HCT116 (cell line): ENCODE results near the gene FHOD1. TPM values are rescaled to one million over a fixed set of nuclear protein-coding genes. Genes with fewer than 3 reads are reported as not detected.

Experiments
- ATAC-seq: fragments of 200-7000 bp; cut with Tn5 transposase; 2 replicates; pipeline ENCODE4 v1.9.1; 2020; ENCODE audit warnings: mild to moderate bottlenecking, moderate library complexity
- BruUV-seq: library from RNA; stranded (reverse); fragments of 400-500 nt; replicated peaks from 2 replicates; lab custom pipeline; 2021; lab: Mats Ljungman, UMichigan
- CTCF ChIA-PET: fragments of 300-600 bp; sonication (Branson Sonifier 250); formaldehyde crosslinking; loops from one replicate; lab custom pipeline; 2021; ENCODE audit warnings: antibody characterized with exemption; lab: Charles Lee
- POLR2A ChIA-PET: fragments of 300-600, 350-600 bp; sonication (Branson Sonifier 250); formaldehyde crosslinking; loops from one replicate; lab custom pipeline; 2021; ENCODE audit warnings: antibody characterized with exemption; lab: Charles Lee
- RAD21 ChIA-PET, 2 experiments: fragments of 300-600 bp; sonication (Branson Sonifier 250); formaldehyde crosslinking; loops; one replicate each; lab custom pipeline; 2023; ENCODE audit warnings: low total read pairs in 2 of 2; ENCODE audit not compliant: uncharacterized antibody in 2 of 2, unreplicated experiment in 2 of 2, low non-redundant PET in 1 of 2; lab: Charles Lee
- DNase-seq: peaks from one replicate; pipeline ENCODE4 v3.0.0-alpha.2; 2010; ENCODE audit warnings: low read depth, low spot score
- H2AFZ ChIP-seq: fragments of 200-600 bp; shearing (Covaris generic), sonication (generic); 2 replicates; pipeline ENCODE4 v1.6.1; 2017; ENCODE audit warnings: low read depth, mixed run types, mixed read lengths, antibody characterized with exemption, low read length; ENCODE audit not compliant: poor library complexity, severe bottlenecking
- H3K27ac ChIP-seq: 2 replicates; pipeline ENCODE4 v1.5.1; 2012; ENCODE audit warnings: low read depth, low read length
- H3K27me3 ChIP-seq: fragments of 200-600 bp; sonication (generic); 2 replicates; pipeline ENCODE4 v1.6.1; 2016; ENCODE audit warnings: mixed run types, low read length, mixed read lengths; ENCODE audit not compliant: insufficient read depth
- H3K36me3 ChIP-seq, 2 experiments: fragments of 200-500 bp in 1 of 2; fragments of 200-600 bp in 1 of 2; sonication (Bioruptor generic) in 1 of 2; sonication (generic) in 1 of 2; 2 replicates each; pipeline versions ENCODE4 v1.5.1 to v1.6.1; 2014 to 2016; ENCODE audit warnings: low read length in 2 of 2, inconsistent platforms in 1 of 2, mixed read lengths in 1 of 2, mixed run types in 1 of 2; ENCODE audit not compliant: insufficient read depth in 2 of 2, control insufficient read depth in 1 of 2
- H3K4me1 ChIP-seq, 2 experiments: fragments of 200-600 bp in 1 of 2; sonication (generic) in 1 of 2; 2 replicates each; pipeline versions ENCODE4 v1.5.1 to v1.6.1; 2012 to 2017; ENCODE audit warnings: low read length in 2 of 2, inconsistent platforms in 1 of 2, mild to moderate bottlenecking in 1 of 2, mixed read lengths in 1 of 2, mixed run types in 1 of 2, moderate library complexity in 1 of 2; ENCODE audit not compliant: insufficient read depth in 2 of 2, control insufficient read depth in 1 of 2
- H3K4me2 ChIP-seq: fragments of 200-600 bp; sonication (generic); 2 replicates; pipeline ENCODE4 v1.6.1; 2017; ENCODE audit warnings: mixed run types, low read length, mixed read lengths
- H3K4me3 ChIP-seq, 2 experiments: fragments of 200-600 bp in 1 of 2; sonication (generic) in 1 of 2; replicated peaks in 1 of 2; 2 replicates each; pipeline ENCODE4 v1.5.1; 2011 to 2016; ENCODE audit warnings: low read length in 2 of 2, control low read depth in 1 of 2, low read depth in 1 of 2, mild to moderate bottlenecking in 1 of 2, mixed read lengths in 1 of 2, mixed run types in 1 of 2
- H3K79me2 ChIP-seq: fragments of 200-600 bp; sonication (generic); 2 replicates; pipeline ENCODE4 v1.6.1; 2017; ENCODE audit warnings: mild to moderate bottlenecking, mixed run types, low read length, moderate library complexity, mixed read lengths; ENCODE audit not compliant: insufficient read depth
- H3K9ac ChIP-seq: fragments of 200-600 bp; sonication (generic); 2 replicates; pipeline ENCODE4 v1.6.1; 2016; ENCODE audit warnings: low read length, mixed read lengths
- H3K9me2 ChIP-seq: fragments of 200-600 bp; sonication (generic), shearing (Covaris generic); 2 replicates; pipeline ENCODE4 v1.6.1; 2017; ENCODE audit warnings: mixed run types, mild to moderate bottlenecking, moderate library complexity; ENCODE audit not compliant: insufficient read depth
- H3K9me3 ChIP-seq, 2 experiments: fragments of 200-500 bp in 1 of 2; fragments of 200-600 bp in 1 of 2; sonication (Bioruptor generic) in 1 of 2; sonication (generic) in 1 of 2; 2 replicates each; pipeline ENCODE4 v1.6.1; 2014 to 2017; ENCODE audit warnings: low read length in 2 of 2, mixed read lengths in 2 of 2, inconsistent platforms in 1 of 2, low read depth in 1 of 2, mild to moderate bottlenecking in 1 of 2, mixed run types in 1 of 2, moderate library complexity in 1 of 2; ENCODE audit not compliant: control insufficient read depth in 1 of 2, insufficient read depth in 1 of 2
- H4K20me1 ChIP-seq: fragments of 200-600 bp; sonication (generic), shearing (Covaris generic); 2 replicates; pipeline ENCODE4 v1.6.1; 2017; ENCODE audit warnings: mixed run types, mild to moderate bottlenecking, moderate library complexity; ENCODE audit not compliant: insufficient read depth
- CBX3 ChIP-seq: IDR thresholded peaks from 2 replicates; pipeline ENCODE4 v1.6.1; 2012; ENCODE audit warnings: low read depth
- CEBPB ChIP-seq: IDR thresholded peaks from 2 replicates; pipeline ENCODE4 v1.6.1; 2012; ENCODE audit warnings: low read depth
- EZH2phosphoT487 ChIP-seq: fragments of 200-600 bp; IDR thresholded peaks from 2 replicates; pipeline ENCODE4 v1.6.1; 2018; ENCODE audit warnings: antibody characterized with exemption, borderline replicate concordance
- FOSL1 ChIP-seq: IDR thresholded peaks from 2 replicates; pipeline ENCODE4 v1.6.1; 2012; ENCODE audit warnings: low read depth
- POLR2A ChIP-seq: IDR thresholded peaks from 2 replicates; pipeline ENCODE4 v1.7.0; 2011; ENCODE audit warnings: borderline replicate concordance; ENCODE audit not compliant: insufficient read depth, insufficient read length; ENCODE audit errors: extremely low read depth
- RAD21 ChIP-seq: IDR thresholded peaks from 2 replicates; pipeline ENCODE4 v1.6.1; 2012; ENCODE audit warnings: low read depth, mild to moderate bottlenecking
- SP1 ChIP-seq: IDR thresholded peaks from 2 replicates; pipeline ENCODE4 v1.6.1; 2012; ENCODE audit warnings: low read depth
- SRF ChIP-seq: IDR thresholded peaks from 2 replicates; pipeline ENCODE4 v1.6.1; 2012; ENCODE audit warnings: low read depth
- TCF7L2 ChIP-seq: IDR thresholded peaks from 2 replicates; pipeline ENCODE4 v1.7.0; 2011; ENCODE audit warnings: borderline replicate concordance, inconsistent platforms; ENCODE audit not compliant: insufficient read depth, insufficient read length; ENCODE audit errors: extremely low read depth
- YY1 ChIP-seq: IDR thresholded peaks from 2 replicates; pipeline ENCODE4 v1.6.1; 2011; ENCODE audit warnings: low read length, low read depth, moderate library complexity, mild to moderate bottlenecking; ENCODE audit not compliant: insufficient replicate concordance; ENCODE audit errors: extremely low read depth
- ZFX ChIP-seq: fragments of 450-650 bp; IDR thresholded peaks from 2 replicates; pipeline ENCODE4 v1.6.1; 2017
- ZNF274 ChIP-seq: fragments of 200-500 bp; sonication (Bioruptor generic); IDR thresholded peaks from 2 replicates; pipeline ENCODE4 v1.6.1; 2014; ENCODE audit warnings: mild to moderate bottlenecking, low read depth, low read length, inconsistent platforms
- intact Hi-C: fragments of 100-400 bp; cut with micrococcal nuclease; formaldehyde crosslinking; loops from 2 replicates; pipeline ENCODE4 v1.10.0; 2022
- total RNA-seq: library from RNA; stranded (reverse); gene quantifications from one replicate; pipeline ENCODE4 v1.2.1, GENCODE V29; 2021; ENCODE audit not compliant: unreplicated experiment
- TF ChIP-seq, protein P1 (sequence below): IDR thresholded peaks from 2 replicates; pipeline ENCODE4 v1.6.1; 2012; ENCODE audit warnings: low read depth
- TF ChIP-seq, protein P2 (sequence below), 3 experiments: fragments of 200-600 bp in 1 of 3; sonication (generic) in 1 of 3; IDR thresholded peaks in 2 of 3; conservative IDR thresholded peaks in 1 of 3; 2 replicates each; pipeline ENCODE4 v1.5.1; 2012 to 2017; ENCODE audit warnings: low read depth in 2 of 3, low read length in 2 of 3, antibody characterized with exemption in 1 of 3, borderline replicate concordance in 1 of 3, control low read depth in 1 of 3, mild to moderate bottlenecking in 1 of 3, mixed read lengths in 1 of 3, mixed run types in 1 of 3, moderate library complexity in 1 of 3; ENCODE audit not compliant: insufficient read depth in 1 of 3

FHOD1 gene
- total RNA-seq, 1 experiment from 2014 or later, result 69.2 TPM

DNA sequence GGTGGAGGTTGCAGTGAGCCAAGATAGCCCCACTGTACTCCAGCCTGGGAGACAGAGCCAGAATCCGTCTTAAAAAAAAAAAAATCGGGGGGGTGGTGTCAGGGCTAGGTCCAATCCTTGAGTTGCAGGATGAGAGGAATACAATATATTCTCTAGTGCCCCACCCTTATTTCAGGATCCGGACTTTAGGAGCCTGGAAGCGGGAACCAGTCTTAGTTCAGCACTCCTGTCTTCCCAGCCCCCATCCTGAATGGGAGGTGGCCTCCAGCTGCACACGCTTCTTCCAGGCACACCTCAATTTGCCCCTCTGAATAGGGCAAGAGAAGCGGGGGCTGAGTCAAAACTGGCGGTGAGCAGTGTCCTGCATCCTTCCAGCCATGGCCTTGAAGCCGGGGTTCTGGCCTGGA, 1.6 kb downstream of the FHOD1 start:
- Histone ChIP-seq H3K9ac (peak overlapping the region; percentile 87), H3K4me2 (peak overlapping the region; percentile 94), H3K9me3 (no peaks in the 10 kb centered on the region), H3K4me1 (peaks cover 51 to 81% of the 10 kb centered on the region in 2 experiments), H3K9me2 (no peaks in the 10 kb centered on the region), H3K36me3 (no peaks in the 10 kb centered on the region), H3K79me2 (peaks cover 52% of the 10 kb centered on the region), H3K27ac (peak overlapping the region; percentile 92), H3K4me3 (peak overlapping the region; percentile 71 to 92), H4K20me1 (no peaks in the 10 kb centered on the region), H3K27me3 (no peaks in the 10 kb centered on the region), H2AFZ (no peak overlapping the region)
- ChIA-PET POLR2A (interaction anchor here (1.0 to 2.7 kb wide), 5 partner anchors 9 to 47 kb away, joined by 3 to 13 read pairs (median 7); partner anchors contain the start of genes ELMO3 and TMEM208), CTCF (interaction anchor here (0.6 to 2.6 kb wide), 9 partner anchors 9 to 284 kb away, joined by 3 to 13 read pairs (median 4); partner anchors contain the start of genes CES3, ELMO3, NOL3 and TMEM208), RAD21 (interaction anchor here in 1 of 2 experiments (0.7 kb wide), 1 partner anchor 92 kb away, joined by 4 read pairs; no protein-coding TSS in a partner anchor)
- TF ChIP-seq FOSL1 (no peak), ZNF274 (no peak), RAD21 (no peak), CBX3 (no peak), TCF7L2 (no peak), EZH2phosphoT487 (no peak), SRF (no peak), SP1 (no peak), CEBPB (no peak), YY1 (no peak), ZFX (no peak), POLR2A (no peak)
- TF ChIP-seq, protein P1, sequence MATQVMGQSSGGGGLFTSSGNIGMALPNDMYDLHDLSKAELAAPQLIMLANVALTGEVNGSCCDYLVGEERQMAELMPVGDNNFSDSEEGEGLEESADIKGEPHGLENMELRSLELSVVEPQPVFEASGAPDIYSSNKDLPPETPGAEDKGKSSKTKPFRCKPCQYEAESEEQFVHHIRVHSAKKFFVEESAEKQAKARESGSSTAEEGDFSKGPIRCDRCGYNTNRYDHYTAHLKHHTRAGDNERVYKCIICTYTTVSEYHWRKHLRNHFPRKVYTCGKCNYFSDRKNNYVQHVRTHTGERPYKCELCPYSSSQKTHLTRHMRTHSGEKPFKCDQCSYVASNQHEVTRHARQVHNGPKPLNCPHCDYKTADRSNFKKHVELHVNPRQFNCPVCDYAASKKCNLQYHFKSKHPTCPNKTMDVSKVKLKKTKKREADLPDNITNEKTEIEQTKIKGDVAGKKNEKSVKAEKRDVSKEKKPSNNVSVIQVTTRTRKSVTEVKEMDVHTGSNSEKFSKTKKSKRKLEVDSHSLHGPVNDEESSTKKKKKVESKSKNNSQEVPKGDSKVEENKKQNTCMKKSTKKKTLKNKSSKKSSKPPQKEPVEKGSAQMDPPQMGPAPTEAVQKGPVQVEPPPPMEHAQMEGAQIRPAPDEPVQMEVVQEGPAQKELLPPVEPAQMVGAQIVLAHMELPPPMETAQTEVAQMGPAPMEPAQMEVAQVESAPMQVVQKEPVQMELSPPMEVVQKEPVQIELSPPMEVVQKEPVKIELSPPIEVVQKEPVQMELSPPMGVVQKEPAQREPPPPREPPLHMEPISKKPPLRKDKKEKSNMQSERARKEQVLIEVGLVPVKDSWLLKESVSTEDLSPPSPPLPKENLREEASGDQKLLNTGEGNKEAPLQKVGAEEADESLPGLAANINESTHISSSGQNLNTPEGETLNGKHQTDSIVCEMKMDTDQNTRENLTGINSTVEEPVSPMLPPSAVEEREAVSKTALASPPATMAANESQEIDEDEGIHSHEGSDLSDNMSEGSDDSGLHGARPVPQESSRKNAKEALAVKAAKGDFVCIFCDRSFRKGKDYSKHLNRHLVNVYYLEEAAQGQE, result no peak
- TF ChIP-seq, protein P2, sequence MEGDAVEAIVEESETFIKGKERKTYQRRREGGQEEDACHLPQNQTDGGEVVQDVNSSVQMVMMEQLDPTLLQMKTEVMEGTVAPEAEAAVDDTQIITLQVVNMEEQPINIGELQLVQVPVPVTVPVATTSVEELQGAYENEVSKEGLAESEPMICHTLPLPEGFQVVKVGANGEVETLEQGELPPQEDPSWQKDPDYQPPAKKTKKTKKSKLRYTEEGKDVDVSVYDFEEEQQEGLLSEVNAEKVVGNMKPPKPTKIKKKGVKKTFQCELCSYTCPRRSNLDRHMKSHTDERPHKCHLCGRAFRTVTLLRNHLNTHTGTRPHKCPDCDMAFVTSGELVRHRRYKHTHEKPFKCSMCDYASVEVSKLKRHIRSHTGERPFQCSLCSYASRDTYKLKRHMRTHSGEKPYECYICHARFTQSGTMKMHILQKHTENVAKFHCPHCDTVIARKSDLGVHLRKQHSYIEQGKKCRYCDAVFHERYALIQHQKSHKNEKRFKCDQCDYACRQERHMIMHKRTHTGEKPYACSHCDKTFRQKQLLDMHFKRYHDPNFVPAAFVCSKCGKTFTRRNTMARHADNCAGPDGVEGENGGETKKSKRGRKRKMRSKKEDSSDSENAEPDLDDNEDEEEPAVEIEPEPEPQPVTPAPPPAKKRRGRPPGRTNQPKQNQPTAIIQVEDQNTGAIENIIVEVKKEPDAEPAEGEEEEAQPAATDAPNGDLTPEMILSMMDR (IDR thresholded peaks at IDR 0.05 in 2 of 3, conservative IDR thresholded peaks at IDR 0.05 in 1 of 3; ENCODE audit: borderline replicate concordance in 1 of 3, insufficient read depth in 1 of 3, low read depth in 2 of 3, low read length in 2 of 3), result no peak
- no TSS peak for BruUV-seq
- DNase-seq (no peak), ATAC-seq (no peak)
- intact Hi-C loops, result loop anchor here (2.0 to 5.0 kb wide), 2 partner anchors 31 to 172 kb away; partner anchors contain the start of gene ZDHHC1
